Glutamatergic neuron (in vitro differentiated cells): ENCODE measurements around the gene MMP12. TPM values are rescaled to one million over a fixed set of nuclear protein-coding genes. Genes with fewer than 3 reads are reported as not detected.
"Not testable (repeated sequence)": the region's sequence is repeated elsewhere in the genome, so short reads cannot be mapped to it uniquely, and the experiment has no call there.

Source experiments
- DNase-seq: peaks from one replicate; pipeline ENCODE4 v3.0.0; 2022
- H3K27ac Mint-ChIP-seq: one replicate; pipeline ENCODE4 v1.8.0; 2020; ENCODE audit warnings: mild to moderate bottlenecking, mixed read lengths, inconsistent platforms; ENCODE audit not compliant: unreplicated experiment
- H3K27me3 Mint-ChIP-seq: one replicate; pipeline ENCODE4 v1.8.0; 2020; ENCODE audit warnings: mild to moderate bottlenecking, moderate library complexity, mixed read lengths, inconsistent platforms; ENCODE audit not compliant: unreplicated experiment
- H3K36me3 Mint-ChIP-seq: one replicate; pipeline ENCODE4 v1.8.0; 2020; ENCODE audit warnings: mild to moderate bottlenecking, mixed read lengths, inconsistent platforms; ENCODE audit not compliant: unreplicated experiment
- H3K4me1 Mint-ChIP-seq: one replicate; pipeline ENCODE4 v1.8.0; 2020; ENCODE audit warnings: mild to moderate bottlenecking, low read depth, mixed read lengths, inconsistent platforms; ENCODE audit not compliant: unreplicated experiment
- H3K4me3 Mint-ChIP-seq: one replicate; pipeline ENCODE4 v1.8.0; 2020; ENCODE audit warnings: mild to moderate bottlenecking, mixed read lengths, inconsistent platforms; ENCODE audit not compliant: unreplicated experiment
- H3K9me3 Mint-ChIP-seq: one replicate; pipeline ENCODE4 v1.8.0; 2020; ENCODE audit warnings: mild to moderate bottlenecking, moderate library complexity, mixed read lengths, inconsistent platforms; ENCODE audit not compliant: unreplicated experiment
- total RNA-seq: library from RNA; stranded (reverse); fragmentation: NEBNext Ultra II Directional; extraction: Animal tissue kit (Norgen Biotek cat#: 25700); gene quantifications from one replicate; pipeline ENCODE4 v1.2.1, GENCODE V29; 2021; ENCODE audit not compliant: unreplicated experiment
- TF ChIP-seq, protein P1 (sequence below): fragments of 200-600 bp; sonication (generic); IDR thresholded peaks from one replicate; pipeline ENCODE4 v1.5.0; 2021; ENCODE audit not compliant: partially characterized antibody, unreplicated experiment

Gene MMP12
- total RNA-seq, 1 donor from 2014 or later = not detected

DNA sequence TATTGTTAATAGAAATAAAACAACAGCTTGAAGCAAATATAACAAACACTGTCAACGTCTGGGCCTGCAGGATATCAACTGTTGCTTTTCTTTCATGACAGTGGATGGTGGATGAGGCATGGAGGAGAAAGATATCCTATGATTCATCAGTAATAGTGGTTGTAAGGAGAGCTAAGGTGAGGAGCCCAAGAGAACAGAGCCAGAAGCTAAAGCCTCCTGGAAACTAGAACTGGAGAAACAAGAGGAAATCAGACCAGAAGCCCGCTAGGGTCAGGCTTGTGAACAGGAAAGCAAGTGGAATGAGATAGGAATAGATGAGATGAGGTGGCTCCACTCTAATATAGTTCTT, 37.7 kb upstream of the MMP12 start:
- Mint-ChIP-seq H3K9me3 (peaks cover 3% of the 10 kb centered on the region), H3K36me3 (no peaks in the 10 kb centered on the region), H3K27me3 (no peaks in the 10 kb centered on the region), H3K27ac (no peak overlapping the region), H3K4me3 (no peak overlapping the region), H3K4me1 (peaks cover 2% of the 10 kb centered on the region)
- no peak for DNase-seq
- TF ChIP-seq, protein P1, sequence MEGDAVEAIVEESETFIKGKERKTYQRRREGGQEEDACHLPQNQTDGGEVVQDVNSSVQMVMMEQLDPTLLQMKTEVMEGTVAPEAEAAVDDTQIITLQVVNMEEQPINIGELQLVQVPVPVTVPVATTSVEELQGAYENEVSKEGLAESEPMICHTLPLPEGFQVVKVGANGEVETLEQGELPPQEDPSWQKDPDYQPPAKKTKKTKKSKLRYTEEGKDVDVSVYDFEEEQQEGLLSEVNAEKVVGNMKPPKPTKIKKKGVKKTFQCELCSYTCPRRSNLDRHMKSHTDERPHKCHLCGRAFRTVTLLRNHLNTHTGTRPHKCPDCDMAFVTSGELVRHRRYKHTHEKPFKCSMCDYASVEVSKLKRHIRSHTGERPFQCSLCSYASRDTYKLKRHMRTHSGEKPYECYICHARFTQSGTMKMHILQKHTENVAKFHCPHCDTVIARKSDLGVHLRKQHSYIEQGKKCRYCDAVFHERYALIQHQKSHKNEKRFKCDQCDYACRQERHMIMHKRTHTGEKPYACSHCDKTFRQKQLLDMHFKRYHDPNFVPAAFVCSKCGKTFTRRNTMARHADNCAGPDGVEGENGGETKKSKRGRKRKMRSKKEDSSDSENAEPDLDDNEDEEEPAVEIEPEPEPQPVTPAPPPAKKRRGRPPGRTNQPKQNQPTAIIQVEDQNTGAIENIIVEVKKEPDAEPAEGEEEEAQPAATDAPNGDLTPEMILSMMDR = no peak

DNA sequence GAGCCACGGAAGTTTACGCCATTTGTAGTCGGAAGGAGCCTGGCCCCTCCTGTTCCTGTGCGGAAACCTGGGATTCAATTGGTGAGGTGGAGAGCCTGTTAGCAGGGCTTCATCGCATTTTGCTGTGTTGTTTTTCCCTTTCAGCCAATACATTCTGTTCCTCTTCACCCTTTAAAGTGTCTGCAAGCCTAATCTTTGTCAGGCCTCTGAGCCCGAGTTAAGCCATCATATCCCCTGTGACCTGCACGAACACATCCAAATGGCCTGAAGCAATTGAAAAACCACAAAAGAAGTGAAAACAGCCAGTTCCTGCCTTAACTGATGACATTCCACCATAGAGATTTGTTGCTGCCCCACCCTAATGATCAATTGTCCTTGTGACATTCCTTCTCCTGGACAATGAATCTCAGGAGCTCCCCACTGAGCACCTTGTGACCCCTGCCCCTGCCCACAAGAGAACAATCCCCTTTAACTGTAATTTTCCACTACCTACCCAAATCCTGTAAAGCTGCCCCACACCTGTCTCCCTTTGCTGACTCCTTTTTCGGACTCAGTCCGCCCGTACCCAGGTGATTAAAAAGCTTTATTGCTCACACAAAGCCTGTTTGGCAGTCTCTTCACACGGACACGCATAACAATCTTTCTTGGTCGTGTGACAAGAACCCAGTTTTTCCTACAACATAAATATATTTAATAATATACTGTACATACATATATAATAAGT, 37.1 kb upstream of the MMP12 start:
- H3K4me1 Mint-ChIP-seq = peaks cover 2% of the 10 kb centered on the region
- no peaks in the 10 kb centered on the region for H3K36me3 Mint-ChIP-seq
- no peak overlapping the region for H3K27ac Mint-ChIP-seq
- H3K27me3 Mint-ChIP-seq = no peaks in the 10 kb centered on the region
- TF ChIP-seq, protein P1 = no peak
- H3K4me3 Mint-ChIP-seq = no peak overlapping the region
- peaks cover 3% of the 10 kb centered on the region for H3K9me3 Mint-ChIP-seq
- DNase-seq = no peak

DNA sequence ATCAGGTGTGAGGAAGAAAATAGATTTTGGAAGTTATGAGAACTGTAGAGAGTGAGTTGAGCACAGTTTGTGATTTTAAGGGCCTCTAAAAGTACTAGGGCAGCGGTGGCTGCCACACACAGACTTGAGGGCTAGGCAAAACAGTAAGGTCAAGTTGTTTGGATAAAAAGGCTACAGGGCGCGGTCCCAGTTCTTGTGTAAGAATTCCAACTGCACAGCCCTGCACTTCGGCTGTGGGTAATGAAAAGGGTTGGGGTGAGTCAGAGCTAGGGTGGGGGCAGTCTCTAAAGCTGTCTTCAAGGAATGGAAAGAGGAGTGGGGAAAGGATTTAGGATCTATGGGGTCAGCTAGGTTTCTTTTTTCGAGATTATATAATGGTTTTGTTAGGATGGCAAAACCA, 31.1 kb upstream of the MMP12 start:
- H3K27ac Mint-ChIP-seq, H3K4me3 Mint-ChIP-seq, DNase-seq, H3K27me3 Mint-ChIP-seq, H3K9me3 Mint-ChIP-seq, H3K36me3 Mint-ChIP-seq, H3K4me1 Mint-ChIP-seq: not testable (repeated sequence)

DNA sequence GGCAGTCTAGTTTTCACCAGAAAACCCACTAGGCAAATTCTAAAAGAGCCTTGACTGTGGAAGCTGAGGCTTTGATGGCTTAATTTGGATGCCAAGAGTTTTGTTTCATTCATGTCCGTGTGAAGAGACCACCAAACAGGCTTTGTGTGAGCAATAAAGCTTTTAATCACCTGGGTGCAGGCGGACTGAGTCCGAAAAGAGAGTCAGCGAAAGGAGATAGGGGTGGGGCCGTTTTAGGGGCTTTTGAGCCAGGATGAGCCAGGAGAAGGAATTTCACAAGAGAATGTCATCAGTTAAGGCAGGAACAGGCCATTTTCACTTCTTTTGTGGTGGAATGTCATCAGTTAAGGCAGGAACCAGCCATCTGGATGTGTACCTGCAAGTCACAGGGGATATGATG, 29.1 kb upstream of the MMP12 start:
- not testable (repeated sequence) for H3K27ac Mint-ChIP-seq, H3K27me3 Mint-ChIP-seq, DNase-seq, H3K36me3 Mint-ChIP-seq, H3K4me3 Mint-ChIP-seq, H3K9me3 Mint-ChIP-seq, H3K4me1 Mint-ChIP-seq

DNA sequence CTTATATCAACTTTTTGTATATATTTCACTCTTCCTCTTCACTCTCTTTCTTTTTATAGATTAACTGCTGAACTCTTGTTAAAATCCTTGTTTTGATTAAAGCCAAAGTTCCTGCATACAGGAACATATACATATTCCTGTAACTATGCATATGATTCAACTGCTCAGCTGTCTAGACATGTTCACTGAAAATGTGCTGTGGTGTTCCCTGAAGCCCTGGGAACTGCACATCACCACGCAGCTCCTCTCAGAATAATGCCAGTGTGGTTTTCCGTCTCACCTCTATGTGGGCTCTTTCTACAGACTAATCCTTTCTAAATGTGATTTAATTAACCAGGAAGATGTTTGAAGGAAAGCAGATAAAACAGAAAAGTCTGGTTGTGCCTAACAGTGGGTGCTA, 25.6 kb upstream of the MMP12 start:
- no peak for DNase-seq
- Mint-ChIP-seq H3K4me1 (no peaks in the 10 kb centered on the region), H3K27me3 (no peaks in the 10 kb centered on the region), H3K36me3 (no peaks in the 10 kb centered on the region), H3K4me3 (no peak overlapping the region), H3K9me3 (no peaks in the 10 kb centered on the region), H3K27ac (no peak overlapping the region)
- TF ChIP-seq, protein P1 = no peak

DNA sequence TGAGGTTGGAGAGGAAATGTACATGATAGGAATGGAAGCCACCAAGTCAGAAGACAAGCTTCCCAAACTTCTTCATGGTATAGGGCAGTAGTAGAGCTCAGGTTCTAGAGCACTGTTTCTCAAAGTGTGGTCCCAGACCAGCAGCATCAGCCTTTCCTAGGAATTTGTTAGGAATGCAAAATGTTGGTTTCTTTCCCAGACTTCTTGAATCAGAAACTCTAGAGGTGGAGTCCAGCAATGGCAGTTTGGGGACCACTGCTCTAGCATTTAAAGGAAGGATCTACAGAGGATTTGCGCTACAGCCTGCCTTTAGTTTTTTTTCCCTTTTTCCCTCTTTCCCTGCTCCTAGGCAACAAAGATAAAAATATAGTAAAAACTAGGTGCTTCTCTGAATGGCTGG, 17.0 kb upstream of the MMP12 start:
- TF ChIP-seq, protein P1 = no peak
- H3K9me3 Mint-ChIP-seq = no peaks in the 10 kb centered on the region

More for the DNA sequence above, 17.0 kb upstream of the MMP12 start:
- no peak overlapping the region for H3K27ac Mint-ChIP-seq
- no peaks in the 10 kb centered on the region for H3K36me3 Mint-ChIP-seq
- H3K27me3 Mint-ChIP-seq = peaks cover 2% of the 10 kb centered on the region
- H3K4me1 Mint-ChIP-seq = no peaks in the 10 kb centered on the region
- no peak overlapping the region for H3K4me3 Mint-ChIP-seq
- DNase-seq = no peak
